Osteoblast (primary cell): ENCODE data around the gene PABPC1L2A. TPM values are rescaled to one million over a fixed set of nuclear protein-coding genes. Genes with fewer than 3 reads are reported as not detected.

ENCODE experiments used
- DNase-seq: peaks from one replicate; pipeline ENCODE4 v3.0.0; 2011; ENCODE audit warnings: low spot score, mixed read lengths; ENCODE audit not compliant: insufficient read length; ENCODE audit errors: missing footprints
- H2AFZ ChIP-seq: 2 replicates; pipeline ENCODE4 v1.6.0; 2011; ENCODE audit warnings: mild to moderate bottlenecking, low read length
- H3K27ac ChIP-seq: 2 replicates; pipeline ENCODE4 v1.5.1; 2011; ENCODE audit warnings: mild to moderate bottlenecking, low read depth, low read length, moderate library complexity
- H3K27me3 ChIP-seq: 2 replicates; pipeline ENCODE4 v1.6.0; 2012; ENCODE audit warnings: mild to moderate bottlenecking, control low read depth, inconsistent platforms, low read length, moderate library complexity; ENCODE audit not compliant: insufficient read depth
- H3K36me3 ChIP-seq: 2 replicates; pipeline ENCODE4 v1.5.1; 2011; ENCODE audit warnings: mild to moderate bottlenecking, low read length, control low read depth, moderate library complexity; ENCODE audit not compliant: insufficient read depth
- H3K4me1 ChIP-seq: 2 replicates; pipeline ENCODE4 v1.5.1; 2011; ENCODE audit warnings: mild to moderate bottlenecking, low read length, control low read depth, moderate library complexity; ENCODE audit not compliant: insufficient read depth
- H3K4me2 ChIP-seq: 2 replicates; pipeline ENCODE4 v1.6.0; 2011; ENCODE audit warnings: mild to moderate bottlenecking, low read length; ENCODE audit not compliant: insufficient read depth
- H3K4me3 ChIP-seq: fragments of 200-600 bp; sonication (generic); 3 replicates; pipeline ENCODE4 v1.5.1; 2012; ENCODE audit warnings: mild to moderate bottlenecking, low read length, inconsistent platforms; ENCODE audit not compliant: insufficient read depth
- H3K79me2 ChIP-seq: 2 replicates; pipeline ENCODE4 v1.6.0; 2012; ENCODE audit warnings: mild to moderate bottlenecking, low read length, control low read depth, inconsistent platforms; ENCODE audit not compliant: insufficient read depth
- H3K9me3 ChIP-seq: 2 replicates; pipeline ENCODE4 v1.5.1; 2011; ENCODE audit warnings: low read depth, low read length, control low read depth
- H4K20me1 ChIP-seq: 2 replicates; pipeline ENCODE4 v1.6.0; 2012; ENCODE audit warnings: mild to moderate bottlenecking, low read length, control low read depth; ENCODE audit not compliant: insufficient read depth
- CTCF ChIP-seq: IDR thresholded peaks from 2 replicates; pipeline ENCODE4 v1.5.1; 2011; ENCODE audit warnings: mild to moderate bottlenecking, low read depth, low read length, moderate library complexity; ENCODE audit errors: extremely low read depth
- total RNA-seq: library from RNA; depleted of rRNA; stranded (reverse); fragments of >200 nt; gene quantifications from 2 replicates; pipeline ENCODE4 v1.2.3, GENCODE V29; 2012

PABPC1L2A gene
- total RNA-seq, 1 donor: not detected

- Histone ChIP-seq H3K4me2 (no peak overlapping the region), H3K4me1 (no peaks in the 10 kb centered on the region), H3K4me3 (no peak overlapping the region), H4K20me1 (no peaks in the 10 kb centered on the region), H2AFZ (no peak overlapping the region), H3K36me3 (no peaks in the 10 kb centered on the region), H3K27ac (no peak overlapping the region), H3K9me3 (no peaks in the 10 kb centered on the region), H3K27me3 (no peaks in the 10 kb centered on the region), H3K79me2 (no peaks in the 10 kb centered on the region)
- DNase-seq: no peak
- no peak for TF ChIP-seq CTCF
Measured at GRCh38 chrX:73028876-73029275, 50.4 kb downstream of the PABPC1L2A start.

Other genes with a start within 250 kb of the PABPC1L2A start
- not detected in 2 replicates for gene FAM236C, start 166.9 kb downstream of the PABPC1L2A start, total RNA-seq
- gene FAM236A, start 141.3 kb downstream of the PABPC1L2A start, total RNA-seq: not detected in 2 replicates
- not detected in 2 replicates for gene DMRTC1, start 135.7 kb downstream of the PABPC1L2A start, total RNA-seq
- not detected in 2 replicates for gene PABPC1L2B, start 76.6 kb downstream of the PABPC1L2A start, total RNA-seq
- gene NAP1L2, start 135.3 kb upstream of the PABPC1L2A start, total RNA-seq: 0.29 TPM in 1 of 2 replicates, not detected in the other